ENCODE data around the gene LEKR1. TPM values are rescaled to one million over a fixed set of nuclear protein-coding genes. Genes with fewer than 3 reads are reported as not detected.

LEKR1 gene
- total and polyA plus RNA-seq, 2 of the 13 experiments (the other 11 are each of a cell fraction or from before 2014, with no cell fraction given) = 0.49 to 1.5 TPM

DNA sequence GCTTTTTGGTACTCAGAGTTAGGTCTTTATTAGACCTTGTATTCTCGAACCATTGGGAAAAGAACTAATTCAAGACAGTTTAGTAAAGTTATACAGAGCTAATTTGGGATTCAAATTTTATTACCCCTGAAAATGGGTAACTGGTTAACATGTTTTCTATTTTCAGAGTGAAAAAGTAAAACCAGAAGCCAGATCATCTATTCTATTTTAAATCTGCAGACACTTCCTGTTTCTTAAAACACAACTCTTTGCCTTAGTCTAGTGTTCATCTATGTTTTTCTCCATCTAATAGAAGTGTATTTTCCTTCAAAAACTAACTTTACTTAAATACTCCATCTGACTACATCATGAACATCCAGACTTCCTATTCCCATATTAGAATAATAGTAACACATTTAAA is 220.4 kb downstream of the LEKR1 start (continued):
- TF ChIP-seq RERE (CRISPR knock-in tag; IDR thresholded peaks at IDR 0.05; ENCODE audit: low read depth) (no peak), PAF1 (CRISPR knock-in tag; IDR thresholded peaks at IDR 0.05) (no peak), ZNF337 (CRISPR knock-in tag; IDR thresholded peaks at IDR 0.05; ENCODE audit: borderline replicate concordance, low read depth) (no peak), KLF6 (CRISPR knock-in tag; IDR thresholded peaks at IDR 0.05) (no peak), KLF13 (CRISPR knock-in tag; IDR thresholded peaks at IDR 0.05) (no peak), GMEB1 (CRISPR knock-in tag; IDR thresholded peaks at IDR 0.05; ENCODE audit: borderline replicate concordance) (no peak), ZBTB37 (CRISPR knock-in tag; IDR thresholded peaks at IDR 0.05) (no peak)
